ENCODE data around the gene DPY19L1. TPM values are rescaled to one million over a fixed set of nuclear protein-coding genes. Genes with fewer than 3 reads are reported as not detected.
"Not testable (repeated sequence)": the region's sequence is repeated elsewhere in the genome, so short reads cannot be mapped to it uniquely, and the experiment has no call there.

The DPY19L1 gene
- total and polyA plus RNA-seq, 10 donors: 4.8 to 41.6 (median 28.3) TPM

- WGBS, 5 donors: 89 to 96% (median 91%) methylated on average over 2 of the region's 2 CpGs
- TF ChIP-seq POLR2A (IDR thresholded peaks at IDR 0.05) (no peak), CTCF (IDR thresholded peaks at IDR 0.05 in 8 of 11, conservative IDR thresholded peaks at IDR 0.05 in 3 of 11) (no peak), POLR2AphosphoS5 (IDR thresholded peaks at IDR 0.05) (no peak)
Measured at GRCh38 chr7:34916267-34916666, 121.0 kb downstream of the DPY19L1 start.

GRCh38 chr7:34912236-34912635 is 125.0 kb downstream of the DPY19L1 start:
- 93 to 97% (median 94%) methylated on average over 2 of the region's 2 CpGs for WGBS, 5 donors
- TF ChIP-seq POLR2A (IDR thresholded peaks at IDR 0.05) (no peak), POLR2AphosphoS5 (IDR thresholded peaks at IDR 0.05) (no peak)
- H3K27me3 ChIP-seq (replicated peaks in 1 of 7): no peaks in the 10 kb centered on the region
- DNase-seq: no peak
- H3K9me3 ChIP-seq: peaks cover 0 to 18% (median 12%) of the 10 kb centered on the region in 8 donors
- no peaks in the 10 kb centered on the region for H3K4me1 ChIP-seq
- H3K4me3 ChIP-seq: no peak overlapping the region
- H3K27ac ChIP-seq: no peak overlapping the region
- intact Hi-C loops (cut with DNase I; ENCODE audit: low total_unique reads): no loop called here
- no peaks in the 10 kb centered on the region for H3K36me3 ChIP-seq

More at GRCh38 chr7:34916267-34916666, 121.0 kb downstream of the DPY19L1 start:
- no peaks in the 10 kb centered on the region for H3K36me3 ChIP-seq
- no peak overlapping the region for H3K4me3 ChIP-seq
- H3K4me1 ChIP-seq: no peaks in the 10 kb centered on the region
- intact Hi-C loops (cut with DNase I; ENCODE audit: low total_unique reads): no loop called here
- peaks cover 0 to 18% (median 12%) of the 10 kb centered on the region in 8 donors for H3K9me3 ChIP-seq
- no peak overlapping the region for H3K27ac ChIP-seq
- DNase-seq: no peak
- no peaks in the 10 kb centered on the region for H3K27me3 ChIP-seq (replicated peaks in 1 of 7)

- 28 to 71% (median 46%) methylated on average over 29 to 30 of the region's 30 CpGs for WGBS, 5 donors
- H3K36me3 ChIP-seq; H3K4me1 ChIP-seq; H3K9me3 ChIP-seq; H3K27ac ChIP-seq; intact Hi-C loops (cut with DNase I; ENCODE audit: low total_unique reads); DNase-seq: not testable (repeated sequence)
- Histone ChIP-seq H3K27me3 (replicated peaks in 1 of 7) (peaks cover 0 to 17% (median 0%) of the 10 kb centered on the region in 7 donors), H3K4me3 (peak overlapping the region in 1 of 8 donors; percentile 41)
Measured at GRCh38 chr7:34906266-34906850, 130.9 kb downstream of the DPY19L1 start.

GRCh38 chr7:34904987-34905386 is 132.3 kb downstream of the DPY19L1 start:
- no peak for DNase-seq
- no peak for TF ChIP-seq CTCF (IDR thresholded peaks at IDR 0.05 in 8 of 11, conservative IDR thresholded peaks at IDR 0.05 in 3 of 11)
- no peak for TF ChIP-seq POLR2AphosphoS5 (IDR thresholded peaks at IDR 0.05)
- no peak for TF ChIP-seq POLR2A (IDR thresholded peaks at IDR 0.05)
- 68 to 89% (median 71%) methylated on average over 4 of the region's 4 CpGs for WGBS, 5 donors
- Histone ChIP-seq H3K4me3 (no peak overlapping the region), H3K27me3 (replicated peaks in 1 of 7) (peaks cover 0 to 17% (median 0%) of the 10 kb centered on the region in 7 donors), H3K36me3 (no peaks in the 10 kb centered on the region), H3K9me3 (no peaks in the 10 kb centered on the region), H3K4me1 (no peaks in the 10 kb centered on the region), H3K27ac (no peak overlapping the region)
- intact Hi-C loops (cut with DNase I; ENCODE audit: low total_unique reads): no loop called here

- WGBS, 5 donors: 74 to 85% (median 80%) methylated on average over 2 of the region's 2 CpGs
- DNase-seq; H3K36me3 ChIP-seq; H3K9me3 ChIP-seq; H3K4me3 ChIP-seq; H3K4me1 ChIP-seq; H3K27ac ChIP-seq; intact Hi-C loops (cut with DNase I; ENCODE audit: low total_unique reads): not testable (repeated sequence)
- H3K27me3 ChIP-seq (replicated peaks in 1 of 7): peaks cover 0 to 17% (median 0%) of the 10 kb centered on the region in 7 donors
Measured at GRCh38 chr7:34903921-34904320, 133.4 kb downstream of the DPY19L1 start.

Measured in spleen (tissue), 11 donors.